ENCODE measurements around the gene ACSL4. TPM values are rescaled to one million over a fixed set of nuclear protein-coding genes. Genes with fewer than 3 reads are reported as not detected.

The ACSL4 gene
- polyA plus RNA-seq (2012; ENCODE audit: insufficient read depth, insufficient read length, low read depth) = 16.8 TPM

DNA sequence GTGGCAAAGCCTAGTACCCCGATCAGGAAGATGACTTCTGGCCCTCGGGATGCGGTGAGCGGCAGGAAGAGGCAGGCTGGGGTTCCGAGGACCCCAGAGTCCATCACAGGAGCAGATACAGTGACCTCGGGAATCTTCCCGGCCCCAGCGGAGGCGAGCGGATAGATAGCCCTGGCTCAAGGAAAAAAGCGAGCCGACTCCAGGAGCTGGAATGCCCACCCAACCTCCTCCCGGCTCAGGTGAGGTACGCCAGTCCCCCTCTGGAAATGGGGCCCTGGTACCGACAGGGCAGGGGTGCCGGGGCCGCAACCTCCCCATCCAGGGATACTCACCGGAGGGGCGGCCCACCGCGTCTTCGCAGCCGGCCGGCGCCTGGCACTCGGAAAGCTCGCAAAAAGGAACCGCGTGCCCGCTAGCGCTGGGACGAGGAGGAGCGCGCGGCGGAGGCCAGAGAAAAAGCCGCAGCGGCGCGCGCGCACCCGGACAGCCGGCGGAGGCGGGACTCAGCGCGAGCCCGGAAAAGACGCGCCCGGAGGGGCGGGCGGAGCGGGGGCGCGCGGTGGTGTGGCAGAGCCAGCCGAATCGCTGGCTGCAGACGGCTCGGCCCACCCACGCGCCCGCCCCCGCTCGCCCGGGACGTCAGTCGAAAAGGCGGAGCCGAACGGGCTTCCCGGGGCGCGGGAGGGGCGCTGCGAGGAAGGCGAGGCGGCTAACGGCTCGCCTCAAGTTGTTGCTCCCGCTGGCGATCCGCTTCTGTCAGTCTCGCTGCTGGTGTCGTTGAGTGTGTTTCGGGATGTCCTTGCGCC lies at the start of gene ACSL4:
Gene ACSL4 (minus strand): TSS at position 451 of the 806 bp plus-strand sequence. CDS start 49,894 bp downstream, outside the sequence.
- no peaks in the 10 kb centered on the region for H3K27me3 ChIP-seq
- peak within 1 kb of the TSS; percentile 87 for H3K4me3 ChIP-seq (ENCODE audit: low read depth, low read length)
- H3K4me1 ChIP-seq = no peaks in the 10 kb centered on the region
- TF ChIP-seq, protein P1, sequence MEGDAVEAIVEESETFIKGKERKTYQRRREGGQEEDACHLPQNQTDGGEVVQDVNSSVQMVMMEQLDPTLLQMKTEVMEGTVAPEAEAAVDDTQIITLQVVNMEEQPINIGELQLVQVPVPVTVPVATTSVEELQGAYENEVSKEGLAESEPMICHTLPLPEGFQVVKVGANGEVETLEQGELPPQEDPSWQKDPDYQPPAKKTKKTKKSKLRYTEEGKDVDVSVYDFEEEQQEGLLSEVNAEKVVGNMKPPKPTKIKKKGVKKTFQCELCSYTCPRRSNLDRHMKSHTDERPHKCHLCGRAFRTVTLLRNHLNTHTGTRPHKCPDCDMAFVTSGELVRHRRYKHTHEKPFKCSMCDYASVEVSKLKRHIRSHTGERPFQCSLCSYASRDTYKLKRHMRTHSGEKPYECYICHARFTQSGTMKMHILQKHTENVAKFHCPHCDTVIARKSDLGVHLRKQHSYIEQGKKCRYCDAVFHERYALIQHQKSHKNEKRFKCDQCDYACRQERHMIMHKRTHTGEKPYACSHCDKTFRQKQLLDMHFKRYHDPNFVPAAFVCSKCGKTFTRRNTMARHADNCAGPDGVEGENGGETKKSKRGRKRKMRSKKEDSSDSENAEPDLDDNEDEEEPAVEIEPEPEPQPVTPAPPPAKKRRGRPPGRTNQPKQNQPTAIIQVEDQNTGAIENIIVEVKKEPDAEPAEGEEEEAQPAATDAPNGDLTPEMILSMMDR (IDR thresholded peaks at IDR 0.05; ENCODE audit: low read depth, low read length) = no peak
- peak; percentile 90 for DNase-seq
- H3K36me3 ChIP-seq = no peaks in the 10 kb centered on the region
- no peaks in the 10 kb centered on the region for H3K9me3 ChIP-seq

DNA sequence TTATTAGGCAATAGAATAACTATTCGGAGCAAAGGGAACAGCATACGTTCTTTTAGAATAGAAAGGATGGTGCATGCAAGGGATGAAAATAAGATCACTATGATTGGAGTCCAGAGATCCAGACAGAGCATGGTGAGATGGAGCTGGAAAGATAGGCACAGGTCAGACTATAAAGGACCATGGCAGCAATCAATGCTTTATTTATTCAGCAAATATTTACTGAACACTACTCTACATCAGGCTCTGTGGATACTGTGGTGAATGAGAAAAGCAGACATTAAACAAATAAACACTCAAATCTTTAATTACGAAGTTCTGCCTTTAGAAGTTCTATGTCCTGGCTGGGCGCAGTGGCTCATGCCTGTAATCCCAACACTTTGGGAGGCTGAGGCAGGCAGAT lies 44.7 kb upstream of the ACSL4 start:
- Histone ChIP-seq H3K9me3 (no peaks in the 10 kb centered on the region), H3K27me3 (no peaks in the 10 kb centered on the region), H3K36me3 (no peaks in the 10 kb centered on the region), H3K4me3 (ENCODE audit: low read depth, low read length) (no peak overlapping the region), H3K4me1 (no peaks in the 10 kb centered on the region)
- TF ChIP-seq, protein P1 (IDR thresholded peaks at IDR 0.05; ENCODE audit: low read depth, low read length) = no peak
- no peak for DNase-seq

DNA sequence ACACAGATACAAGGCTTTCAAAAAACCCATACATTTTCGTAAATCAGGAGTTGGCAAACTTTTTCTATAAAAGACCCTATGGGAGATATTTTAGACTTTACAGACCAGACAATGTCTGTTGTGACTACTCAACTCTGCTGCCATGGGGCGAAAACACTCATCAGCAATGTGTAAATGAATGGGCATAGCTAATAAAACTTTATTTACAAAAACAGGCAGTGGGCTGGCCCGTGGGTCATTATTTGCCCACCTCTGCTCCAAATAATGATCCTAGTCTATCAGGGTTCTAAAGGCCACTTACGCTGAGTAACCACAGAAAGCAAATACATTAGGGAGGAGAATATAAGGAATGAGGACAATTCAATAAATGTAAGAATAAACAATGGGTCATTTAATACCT lies 43.9 kb upstream of the ACSL4 start:
- Histone ChIP-seq H3K9me3 (no peaks in the 10 kb centered on the region), H3K4me3 (ENCODE audit: low read depth, low read length) (no peak overlapping the region), H3K27me3 (no peaks in the 10 kb centered on the region), H3K36me3 (no peaks in the 10 kb centered on the region), H3K4me1 (no peaks in the 10 kb centered on the region)
- DNase-seq = no peak
- TF ChIP-seq, protein P1 (IDR thresholded peaks at IDR 0.05; ENCODE audit: low read depth, low read length) = no peak

DNA sequence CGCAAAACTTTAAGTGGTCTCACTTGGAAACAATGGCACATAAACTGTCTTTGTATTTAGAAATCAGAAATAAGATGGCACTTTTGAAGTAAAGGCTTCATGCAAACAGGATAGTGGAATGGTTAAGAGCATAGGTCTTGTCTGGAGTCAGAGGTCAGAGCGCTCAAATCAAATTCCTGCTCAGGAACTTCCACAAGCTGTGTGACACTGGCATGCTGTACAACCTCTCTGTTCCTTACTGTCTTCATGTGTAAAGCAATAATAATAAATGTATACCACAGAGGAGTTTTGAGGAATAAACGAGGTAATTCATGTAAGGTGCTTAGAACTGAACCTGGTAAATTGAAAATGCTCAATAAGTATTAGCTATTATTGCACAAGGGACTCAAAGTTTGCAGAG lies 43.4 kb upstream of the ACSL4 start:
- Histone ChIP-seq H3K36me3 (no peaks in the 10 kb centered on the region), H3K27me3 (no peaks in the 10 kb centered on the region), H3K4me3 (ENCODE audit: low read depth, low read length) (no peak overlapping the region), H3K9me3 (no peaks in the 10 kb centered on the region), H3K4me1 (no peaks in the 10 kb centered on the region)
- no peak for DNase-seq
- TF ChIP-seq, protein P1 (IDR thresholded peaks at IDR 0.05; ENCODE audit: low read depth, low read length) = no peak

DNA sequence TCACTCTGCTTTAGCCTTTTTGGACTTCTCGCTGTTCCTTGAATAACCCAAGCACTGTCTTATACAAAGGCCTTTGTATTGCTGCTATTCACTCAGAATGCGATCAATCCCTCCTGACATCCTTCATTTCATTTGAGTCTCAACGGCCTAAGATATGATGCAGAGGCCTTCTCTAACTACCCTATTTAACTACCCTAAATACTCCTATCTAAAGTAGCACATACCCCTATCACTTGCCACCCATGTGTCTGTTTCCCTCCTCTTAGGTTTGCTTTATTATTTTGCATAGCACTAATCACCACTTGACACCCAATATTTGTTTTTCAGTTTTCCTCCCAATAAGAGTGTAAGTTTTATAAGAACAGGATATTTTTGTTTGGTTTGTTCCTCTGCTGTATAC lies 42.3 kb upstream of the ACSL4 start:
- Histone ChIP-seq H3K9me3 (no peaks in the 10 kb centered on the region), H3K4me3 (ENCODE audit: low read depth, low read length) (no peak overlapping the region), H3K27me3 (no peaks in the 10 kb centered on the region), H3K4me1 (no peaks in the 10 kb centered on the region), H3K36me3 (no peaks in the 10 kb centered on the region)
- DNase-seq = no peak
- TF ChIP-seq, protein P1 (IDR thresholded peaks at IDR 0.05; ENCODE audit: low read depth, low read length) = no peak

DNA sequence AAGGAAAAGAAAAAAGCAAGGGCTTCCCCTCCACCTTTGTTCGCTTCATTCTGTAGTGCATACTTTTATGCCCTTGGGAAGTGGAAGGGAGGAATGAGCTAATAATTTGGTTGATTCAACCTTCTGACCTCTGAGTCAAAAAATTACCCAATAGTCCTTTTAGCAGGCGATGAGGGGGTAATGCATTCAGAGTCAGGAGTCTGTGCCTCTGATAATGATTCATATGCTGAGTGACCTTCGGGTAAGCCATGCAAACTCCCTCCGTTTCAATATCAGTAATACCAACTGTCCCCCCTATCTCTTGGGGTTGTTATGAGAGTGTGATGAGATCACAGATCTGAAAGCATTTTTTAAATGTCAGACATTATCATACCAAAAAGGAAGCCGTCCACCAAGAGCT lies 41.6 kb upstream of the ACSL4 start:
- H3K9me3 ChIP-seq = no peaks in the 10 kb centered on the region
- H3K4me3 ChIP-seq (ENCODE audit: low read depth, low read length) = no peak overlapping the region
- no peak for DNase-seq
- no peaks in the 10 kb centered on the region for H3K36me3 ChIP-seq
- H3K4me1 ChIP-seq = no peaks in the 10 kb centered on the region
- H3K27me3 ChIP-seq = no peaks in the 10 kb centered on the region
- TF ChIP-seq, protein P1 (IDR thresholded peaks at IDR 0.05; ENCODE audit: low read depth, low read length) = no peak
